GM23338 (cell line): Measurements from ENCODE around the gene IWS1. TPM values are rescaled to one million over a fixed set of nuclear protein-coding genes. Genes with fewer than 3 reads are reported as not detected.

ENCODE experiments used
- ATAC-seq: fragments of 200-7000 bp; cut with Tn5 transposase; 3 replicates; pipeline ENCODE4 v1.9.1; 2020
- DNase-seq: peaks from one replicate; pipeline ENCODE4 v3.0.0-alpha.2; 2015; ENCODE audit warnings: low spot score
- H2AFZ ChIP-seq: fragments of 200-600 bp; sonication (generic); 2 replicates; pipeline ENCODE4 v1.8.0; 2016; ENCODE audit warnings: antibody characterized with exemption, mild to moderate bottlenecking, moderate library complexity
- H3F3A ChIP-seq: fragments of 200-600 bp; sonication (generic); replicated peaks from 2 replicates; pipeline ENCODE4 v1.8.0; 2017; ENCODE audit warnings: antibody characterized with exemption, mixed run types, low read depth
- H3K27ac ChIP-seq: fragments of 200-600 bp; sonication (generic); 2 replicates; pipeline ENCODE4 v1.6.1; 2016; ENCODE audit warnings: low read depth
- H3K27me3 ChIP-seq: fragments of 200-600 bp; sonication (generic); 2 replicates; pipeline ENCODE4 v1.8.0; 2016; ENCODE audit warnings: mild to moderate bottlenecking, mixed run types, moderate library complexity; ENCODE audit not compliant: insufficient read depth
- H3K36me3 ChIP-seq: fragments of 200-600 bp; sonication (generic); 2 replicates; pipeline ENCODE4 v1.8.0; 2016; ENCODE audit warnings: mild to moderate bottlenecking; ENCODE audit not compliant: insufficient read depth
- H3K4me1 ChIP-seq: fragments of 200-600 bp; sonication (generic); 2 replicates; pipeline ENCODE4 v1.8.0; 2016; ENCODE audit warnings: mild to moderate bottlenecking, moderate library complexity; ENCODE audit not compliant: insufficient read depth
- H3K4me2 ChIP-seq: fragments of 200-600 bp; sonication (generic); 2 replicates; pipeline ENCODE4 v1.7.1; 2017; ENCODE audit warnings: mixed run types
- H3K4me3 ChIP-seq: fragments of 200-600 bp; sonication (generic); 2 replicates; pipeline ENCODE4 v1.6.1; 2016; ENCODE audit warnings: mixed run types
- H3K79me2 ChIP-seq: fragments of 200-600 bp; sonication (generic); replicated peaks from 2 replicates; pipeline ENCODE4 v1.8.0; 2017; ENCODE audit warnings: mild to moderate bottlenecking; ENCODE audit not compliant: insufficient read depth
- H3K9me2 ChIP-seq: fragments of 200-600 bp; sonication (generic); 2 replicates; pipeline ENCODE4 v1.8.0; 2017; ENCODE audit not compliant: insufficient read depth
- H4K20me1 ChIP-seq: fragments of 200-600 bp; sonication (generic); replicated peaks from 2 replicates; pipeline ENCODE4 v1.8.0; 2017; ENCODE audit warnings: mild to moderate bottlenecking; ENCODE audit not compliant: insufficient read depth
- H3K27ac Mint-ChIP-seq: 2 replicates; pipeline ENCODE4 v1.8.0; 2020; ENCODE audit warnings: inconsistent platforms, mild to moderate bottlenecking, moderate library complexity, mixed read lengths
- H3K27me3 Mint-ChIP-seq: 3 replicates; pipeline ENCODE4 v1.8.0; 2022; ENCODE audit warnings: low read depth, mild to moderate bottlenecking, moderate library complexity, mixed read lengths, inconsistent platforms; ENCODE audit not compliant: insufficient read depth, poor library complexity
- H3K36me3 Mint-ChIP-seq: 3 replicates; pipeline ENCODE4 v1.8.0; 2021; ENCODE audit warnings: low read depth, mild to moderate bottlenecking, inconsistent platforms, moderate library complexity, mixed read lengths
- H3K4me1 Mint-ChIP-seq: 3 replicates; pipeline ENCODE4 v1.8.0; 2020; ENCODE audit warnings: mild to moderate bottlenecking, inconsistent platforms, mixed read lengths
- H3K4me3 Mint-ChIP-seq: 3 replicates; pipeline ENCODE4 v1.8.0; 2021; ENCODE audit warnings: moderate library complexity, mild to moderate bottlenecking, inconsistent platforms, mixed read lengths
- H3K9me3 Mint-ChIP-seq: 3 replicates; pipeline ENCODE4 v1.8.0; 2020; ENCODE audit warnings: moderate library complexity, mild to moderate bottlenecking, inconsistent platforms, mixed read lengths
- CREB1 ChIP-seq: fragments of 250-450 bp; sonication (Bioruptor Pico); IDR thresholded peaks from 2 replicates; pipeline ENCODE4 v1.5.0; 2020; ENCODE audit warnings: low read depth, mild to moderate bottlenecking, moderate library complexity
- CTCF ChIP-seq, 2 experiments: fragments of 200-600 bp in 1 of 2; sonication (generic) in 1 of 2; conservative IDR thresholded peaks; 2 replicates each; pipeline versions ENCODE4 v1.5.1 to v1.6.1; 2016 to 2017; ENCODE audit warnings: antibody characterized with exemption in 2 of 2, low read depth in 2 of 2, mild to moderate bottlenecking in 2 of 2, moderate library complexity in 1 of 2
- ETS1 ChIP-seq: IDR thresholded peaks from 2 replicates; pipeline ENCODE4 v1.6.1; 2016; ENCODE audit warnings: antibody characterized with exemption
- EZH2 ChIP-seq: fragments of 200-600 bp; sonication (generic); IDR thresholded peaks from one replicate; pipeline ENCODE4 v1.8.0; 2017; ENCODE audit warnings: antibody characterized with exemption, mild to moderate bottlenecking, low read depth; ENCODE audit not compliant: unreplicated experiment
- EZH2phosphoT487 ChIP-seq: fragments of 200-600 bp; sonication (generic); IDR thresholded peaks from one replicate; pipeline ENCODE4 v1.8.1; 2018; ENCODE audit warnings: antibody characterized with exemption; ENCODE audit not compliant: unreplicated experiment
- JUNB ChIP-seq: IDR thresholded peaks from one replicate; pipeline ENCODE4 v1.6.1; 2016; ENCODE audit warnings: antibody characterized with exemption; ENCODE audit not compliant: unreplicated experiment
- NANOG ChIP-seq: IDR thresholded peaks from 2 replicates; pipeline ENCODE4 v1.6.1; 2016; ENCODE audit warnings: antibody characterized with exemption, borderline replicate concordance
- POLR2AphosphoS5 ChIP-seq: IDR thresholded peaks from 2 replicates; pipeline ENCODE4 v1.6.1; 2016; ENCODE audit warnings: antibody characterized with exemption, low read depth
- REST ChIP-seq: IDR thresholded peaks from one replicate; pipeline ENCODE4 v1.6.1; 2018; ENCODE audit warnings: antibody characterized with exemption; ENCODE audit not compliant: unreplicated experiment
- STAT1 ChIP-seq: IDR thresholded peaks from one replicate; pipeline ENCODE4 v1.6.1; 2016; ENCODE audit warnings: antibody characterized with exemption; ENCODE audit not compliant: unreplicated experiment
- ZNF114 ChIP-seq: fragments of 250-450 bp; sonication (Bioruptor Pico); IDR thresholded peaks from 2 replicates; pipeline ENCODE4 v1.5.0; 2020; ENCODE audit warnings: mild to moderate bottlenecking, moderate library complexity
- ZNF331 ChIP-seq: fragments of 250-450 bp; sonication (Bioruptor Pico); IDR thresholded peaks from 2 replicates; pipeline ENCODE4 v1.5.0; 2020; ENCODE audit warnings: low read depth, mild to moderate bottlenecking, moderate library complexity
- ZNF462 ChIP-seq: fragments of 250-450 bp; sonication (Bioruptor Pico); IDR thresholded peaks from 2 replicates; pipeline ENCODE4 v1.5.0; 2020; ENCODE audit warnings: mild to moderate bottlenecking, moderate library complexity
- polyA plus RNA-seq: library from polyadenylated mRNA; unstranded; fragments of >200 nt; fragmentation: Nextera tagmentation; extraction: Ambion mirVana; gene quantifications from 2 replicates; pipeline ENCODE4 v1.2.1, GENCODE V29; 2016
- total RNA-seq: library from RNA; depleted of rRNA; stranded (reverse); fragments of >200 nt; shearing (Covaris generic); gene quantifications from 2 replicates; pipeline ENCODE4 v1.2.3, GENCODE V29; 2014

IWS1 gene
- total and polyA plus RNA-seq, 2 experiments from 2014 or later, result 82.8 to 97.2 TPM

- H3K79me2 ChIP-seq, result no peaks in the 10 kb centered on the region
- no peak overlapping the region for H3K4me3 ChIP-seq
- Mint-ChIP-seq H3K36me3 (no peaks in the 10 kb centered on the region), H3K4me3 (no peak overlapping the region), H3K27ac (no peak overlapping the region), H3K27me3 (peaks cover 2% of the 10 kb centered on the region), H3K9me3 (no peaks in the 10 kb centered on the region; the same call in 2 of the 3 replicates), H3K4me1 (peaks cover 5% of the 10 kb centered on the region)
- no peak overlapping the region for H3K27ac ChIP-seq
- ATAC-seq (no peak), DNase-seq (no peak)
- H3F3A ChIP-seq, result no peaks in the 10 kb centered on the region
- 0 out of 2 replicates have a peak, but pooled peaks cover 3% of the 10 kb centered on the region for H3K4me1 ChIP-seq
- H2AFZ ChIP-seq, result peak overlapping the region; percentile 90
- no peaks in the 10 kb centered on the region for H3K36me3 ChIP-seq
- H4K20me1 ChIP-seq, result no peaks in the 10 kb centered on the region
- 0 out of 2 replicates have a peak, but pooled peaks cover 3% of the 10 kb centered on the region for H3K9me2 ChIP-seq
- no peak overlapping the region for H3K4me2 ChIP-seq
- H3K27me3 ChIP-seq, result no peaks in the 10 kb centered on the region
- no peak for TF ChIP-seq EZH2phosphoT487
- no peak for TF ChIP-seq CREB1 (CRISPR knock-in tag)
- no peak for TF ChIP-seq JUNB
- TF ChIP-seq POLR2AphosphoS5, result no peak
- no peak for TF ChIP-seq ZNF331 (CRISPR knock-in tag)
- TF ChIP-seq EZH2, result no peak
- TF ChIP-seq CTCF (conservative IDR thresholded peaks at IDR 0.05; ENCODE audit: low read depth in 2 of 2), result no peak
- TF ChIP-seq REST, result no peak
- TF ChIP-seq ZNF114 (CRISPR knock-in tag), result no peak
- TF ChIP-seq STAT1, result no peak
- TF ChIP-seq ZNF462 (CRISPR knock-in tag), result no peak
- TF ChIP-seq ETS1, result no peak
- TF ChIP-seq NANOG, result no peak
Measured at GRCh38 chr2:127560931-127561280, 34.6 kb upstream of the IWS1 start.
